Measurements from ENCODE around the gene DAPK1.

GRCh38 chr9:87464110-87464991 lies 33.3 kb upstream of the DAPK1 start:
- TF ChIP-seq CTCF (IDR thresholded peaks at IDR 0.05) (no peak), ZFX (IDR thresholded peaks at IDR 0.05; ENCODE audit: borderline replicate concordance) (no peak)

All from 22Rv1 (cell line).